GM23338 (cell line): ENCODE measurements around the gene CARD9. TPM values are rescaled to one million over a fixed set of nuclear protein-coding genes. Genes with fewer than 3 reads are reported as not detected.

Source experiments
- ATAC-seq: fragments of 200-7000 bp; cut with Tn5 transposase; 3 replicates; pipeline ENCODE4 v1.9.1; 2020
- DNase-seq: peaks from one replicate; pipeline ENCODE4 v3.0.0-alpha.2; 2015; ENCODE audit warnings: low spot score
- H2AFZ ChIP-seq: fragments of 200-600 bp; sonication (generic); 2 replicates; pipeline ENCODE4 v1.8.0; 2016; ENCODE audit warnings: antibody characterized with exemption, mild to moderate bottlenecking, moderate library complexity
- H3F3A ChIP-seq: fragments of 200-600 bp; sonication (generic); replicated peaks from 2 replicates; pipeline ENCODE4 v1.8.0; 2017; ENCODE audit warnings: antibody characterized with exemption, mixed run types, low read depth
- H3K27ac ChIP-seq: fragments of 200-600 bp; sonication (generic); 2 replicates; pipeline ENCODE4 v1.6.1; 2016; ENCODE audit warnings: low read depth
- H3K27me3 ChIP-seq: fragments of 200-600 bp; sonication (generic); 2 replicates; pipeline ENCODE4 v1.8.0; 2016; ENCODE audit warnings: mild to moderate bottlenecking, mixed run types, moderate library complexity; ENCODE audit not compliant: insufficient read depth
- H3K36me3 ChIP-seq: fragments of 200-600 bp; sonication (generic); 2 replicates; pipeline ENCODE4 v1.8.0; 2016; ENCODE audit warnings: mild to moderate bottlenecking; ENCODE audit not compliant: insufficient read depth
- H3K4me1 ChIP-seq: fragments of 200-600 bp; sonication (generic); 2 replicates; pipeline ENCODE4 v1.8.0; 2016; ENCODE audit warnings: mild to moderate bottlenecking, moderate library complexity; ENCODE audit not compliant: insufficient read depth
- H3K4me2 ChIP-seq: fragments of 200-600 bp; sonication (generic); 2 replicates; pipeline ENCODE4 v1.7.1; 2017; ENCODE audit warnings: mixed run types
- H3K4me3 ChIP-seq: fragments of 200-600 bp; sonication (generic); 2 replicates; pipeline ENCODE4 v1.6.1; 2016; ENCODE audit warnings: mixed run types
- H3K79me2 ChIP-seq: fragments of 200-600 bp; sonication (generic); replicated peaks from 2 replicates; pipeline ENCODE4 v1.8.0; 2017; ENCODE audit warnings: mild to moderate bottlenecking; ENCODE audit not compliant: insufficient read depth
- H3K9me2 ChIP-seq: fragments of 200-600 bp; sonication (generic); 2 replicates; pipeline ENCODE4 v1.8.0; 2017; ENCODE audit not compliant: insufficient read depth
- H4K20me1 ChIP-seq: fragments of 200-600 bp; sonication (generic); replicated peaks from 2 replicates; pipeline ENCODE4 v1.8.0; 2017; ENCODE audit warnings: mild to moderate bottlenecking; ENCODE audit not compliant: insufficient read depth
- H3K27ac Mint-ChIP-seq: 2 replicates; pipeline ENCODE4 v1.8.0; 2020; ENCODE audit warnings: inconsistent platforms, mild to moderate bottlenecking, moderate library complexity, mixed read lengths
- H3K27me3 Mint-ChIP-seq: 3 replicates; pipeline ENCODE4 v1.8.0; 2022; ENCODE audit warnings: low read depth, mild to moderate bottlenecking, moderate library complexity, mixed read lengths, inconsistent platforms; ENCODE audit not compliant: insufficient read depth, poor library complexity
- H3K36me3 Mint-ChIP-seq: 3 replicates; pipeline ENCODE4 v1.8.0; 2021; ENCODE audit warnings: low read depth, mild to moderate bottlenecking, inconsistent platforms, moderate library complexity, mixed read lengths
- H3K4me1 Mint-ChIP-seq: 3 replicates; pipeline ENCODE4 v1.8.0; 2020; ENCODE audit warnings: mild to moderate bottlenecking, inconsistent platforms, mixed read lengths
- H3K4me3 Mint-ChIP-seq: 3 replicates; pipeline ENCODE4 v1.8.0; 2021; ENCODE audit warnings: moderate library complexity, mild to moderate bottlenecking, inconsistent platforms, mixed read lengths
- H3K9me3 Mint-ChIP-seq: 3 replicates; pipeline ENCODE4 v1.8.0; 2020; ENCODE audit warnings: moderate library complexity, mild to moderate bottlenecking, inconsistent platforms, mixed read lengths
- CTCF ChIP-seq, 2 experiments: fragments of 200-600 bp in 1 of 2; sonication (generic) in 1 of 2; conservative IDR thresholded peaks; 2 replicates each; pipeline versions ENCODE4 v1.5.1 to v1.6.1; 2016 to 2017; ENCODE audit warnings: antibody characterized with exemption in 2 of 2, low read depth in 2 of 2, mild to moderate bottlenecking in 2 of 2, moderate library complexity in 1 of 2
- POLR2AphosphoS5 ChIP-seq: IDR thresholded peaks from 2 replicates; pipeline ENCODE4 v1.6.1; 2016; ENCODE audit warnings: antibody characterized with exemption, low read depth
- REST ChIP-seq: IDR thresholded peaks from one replicate; pipeline ENCODE4 v1.6.1; 2018; ENCODE audit warnings: antibody characterized with exemption; ENCODE audit not compliant: unreplicated experiment
- STAT1 ChIP-seq: IDR thresholded peaks from one replicate; pipeline ENCODE4 v1.6.1; 2016; ENCODE audit warnings: antibody characterized with exemption; ENCODE audit not compliant: unreplicated experiment
- ZNF114 ChIP-seq: fragments of 250-450 bp; sonication (Bioruptor Pico); IDR thresholded peaks from 2 replicates; pipeline ENCODE4 v1.5.0; 2020; ENCODE audit warnings: mild to moderate bottlenecking, moderate library complexity
- polyA plus RNA-seq: library from polyadenylated mRNA; unstranded; fragments of >200 nt; fragmentation: Nextera tagmentation; extraction: Ambion mirVana; gene quantifications from 2 replicates; pipeline ENCODE4 v1.2.1, GENCODE V29; 2016
- total RNA-seq: library from RNA; depleted of rRNA; stranded (reverse); fragments of >200 nt; shearing (Covaris generic); gene quantifications from 2 replicates; pipeline ENCODE4 v1.2.3, GENCODE V29; 2014
- TF ChIP-seq, protein P1 (sequence below): IDR thresholded peaks from 2 replicates; pipeline ENCODE4 v1.6.1; 2016; ENCODE audit warnings: antibody characterized with exemption

The CARD9 gene
- total and polyA plus RNA-seq, 2 experiments from 2014 or later = 0.49 to 0.63 TPM

- TF ChIP-seq, protein P1, sequence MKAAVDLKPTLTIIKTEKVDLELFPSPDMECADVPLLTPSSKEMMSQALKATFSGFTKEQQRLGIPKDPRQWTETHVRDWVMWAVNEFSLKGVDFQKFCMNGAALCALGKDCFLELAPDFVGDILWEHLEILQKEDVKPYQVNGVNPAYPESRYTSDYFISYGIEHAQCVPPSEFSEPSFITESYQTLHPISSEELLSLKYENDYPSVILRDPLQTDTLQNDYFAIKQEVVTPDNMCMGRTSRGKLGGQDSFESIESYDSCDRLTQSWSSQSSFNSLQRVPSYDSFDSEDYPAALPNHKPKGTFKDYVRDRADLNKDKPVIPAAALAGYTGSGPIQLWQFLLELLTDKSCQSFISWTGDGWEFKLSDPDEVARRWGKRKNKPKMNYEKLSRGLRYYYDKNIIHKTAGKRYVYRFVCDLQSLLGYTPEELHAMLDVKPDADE = no peak
- TF ChIP-seq ZNF114 (CRISPR knock-in tag) (no peak), REST (no peak), STAT1 (no peak), POLR2AphosphoS5 (no peak)
Measured at GRCh38 chr9:136358016-136358415, 15.5 kb downstream of the CARD9 start (continued).

DNA sequence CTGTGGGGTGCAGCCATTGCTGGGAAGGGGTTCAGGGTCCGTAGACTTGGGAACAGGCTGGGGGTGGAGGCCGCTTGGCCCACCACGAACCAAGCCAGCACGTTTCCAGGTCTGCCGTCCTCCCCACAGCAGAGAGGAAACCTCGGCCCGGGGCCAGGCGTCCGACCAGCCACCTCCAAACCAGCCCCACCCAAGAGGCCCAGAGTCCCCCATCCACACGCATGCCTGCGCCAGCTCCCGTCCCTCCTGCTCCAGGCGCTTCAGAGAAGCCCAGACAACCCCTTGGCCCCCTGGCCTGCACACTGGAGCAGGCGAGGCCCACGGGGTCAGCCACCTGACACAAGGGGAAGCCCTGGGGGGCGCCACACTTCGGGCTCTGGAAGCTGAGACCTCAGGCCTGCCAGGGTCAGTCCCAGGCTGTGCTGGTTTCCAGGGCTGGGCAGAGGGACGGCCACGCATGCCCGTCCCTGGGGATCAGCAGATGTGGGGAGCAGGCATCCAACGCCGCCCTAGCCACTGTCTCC lies 16.2 kb downstream of the CARD9 start:
- H3K36me3 ChIP-seq = no peaks in the 10 kb centered on the region
- no peak overlapping the region for H2AFZ ChIP-seq
- no peak overlapping the region for H3K27ac Mint-ChIP-seq
- no peaks in the 10 kb centered on the region for H3K36me3 Mint-ChIP-seq
- no peaks in the 10 kb centered on the region for H3K9me2 ChIP-seq
- H3K4me1 ChIP-seq = no peaks in the 10 kb centered on the region
- no peaks in the 10 kb centered on the region for H3K79me2 ChIP-seq
- DNase-seq (no peak), ATAC-seq (no peak)
- no peak overlapping the region for H3K4me2 ChIP-seq
- H3K27me3 ChIP-seq = no peaks in the 10 kb centered on the region
- no peak overlapping the region for H3K27ac ChIP-seq
- no peak overlapping the region for H3K4me3 ChIP-seq
- peaks cover 9% of the 10 kb centered on the region for H3K27me3 Mint-ChIP-seq
- H4K20me1 ChIP-seq = no peaks in the 10 kb centered on the region
- H3K4me1 Mint-ChIP-seq = no peaks in the 10 kb centered on the region
- no peak overlapping the region for H3K4me3 Mint-ChIP-seq
- no peaks in the 10 kb centered on the region for H3K9me3 Mint-ChIP-seq
- no peaks in the 10 kb centered on the region for H3F3A ChIP-seq
- TF ChIP-seq CTCF (conservative IDR thresholded peaks at IDR 0.05; ENCODE audit: low read depth in 2 of 2) (no peak), REST (no peak), ZNF114 (CRISPR knock-in tag) (no peak)
- TF ChIP-seq, protein P1 = no peak
